ENCODE results near the gene AP4E1. TPM values are rescaled to one million over a fixed set of nuclear protein-coding genes. Genes with fewer than 3 reads are reported as not detected.

AP4E1 gene
- total and polyA plus RNA-seq, 2 of the 8 experiments (the other 6 are each of a cell fraction or from before 2014, with no cell fraction given): 1.4 to 10.9 TPM

DNA sequence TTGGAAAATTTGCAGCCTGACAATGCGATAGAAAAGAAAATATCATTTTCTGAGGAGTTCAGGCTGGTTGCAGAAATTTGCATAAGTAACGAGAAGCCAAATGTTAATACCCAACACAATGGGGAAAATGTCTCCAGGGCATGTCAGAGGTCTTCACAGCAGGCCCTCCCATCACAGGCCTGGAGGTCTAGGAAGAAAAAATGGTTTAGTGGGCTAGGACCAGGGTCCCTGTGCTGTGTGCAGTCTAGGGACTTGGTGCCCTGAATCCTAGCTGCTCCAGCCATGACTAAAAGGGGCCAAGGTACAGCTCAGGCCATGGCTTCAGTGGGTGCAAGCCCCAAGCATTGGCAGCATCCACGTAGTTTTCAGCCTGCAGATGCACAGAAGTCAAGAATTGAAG, 14.5 kb upstream of the AP4E1 start (continued):
- TF ChIP-seq, protein P1, sequence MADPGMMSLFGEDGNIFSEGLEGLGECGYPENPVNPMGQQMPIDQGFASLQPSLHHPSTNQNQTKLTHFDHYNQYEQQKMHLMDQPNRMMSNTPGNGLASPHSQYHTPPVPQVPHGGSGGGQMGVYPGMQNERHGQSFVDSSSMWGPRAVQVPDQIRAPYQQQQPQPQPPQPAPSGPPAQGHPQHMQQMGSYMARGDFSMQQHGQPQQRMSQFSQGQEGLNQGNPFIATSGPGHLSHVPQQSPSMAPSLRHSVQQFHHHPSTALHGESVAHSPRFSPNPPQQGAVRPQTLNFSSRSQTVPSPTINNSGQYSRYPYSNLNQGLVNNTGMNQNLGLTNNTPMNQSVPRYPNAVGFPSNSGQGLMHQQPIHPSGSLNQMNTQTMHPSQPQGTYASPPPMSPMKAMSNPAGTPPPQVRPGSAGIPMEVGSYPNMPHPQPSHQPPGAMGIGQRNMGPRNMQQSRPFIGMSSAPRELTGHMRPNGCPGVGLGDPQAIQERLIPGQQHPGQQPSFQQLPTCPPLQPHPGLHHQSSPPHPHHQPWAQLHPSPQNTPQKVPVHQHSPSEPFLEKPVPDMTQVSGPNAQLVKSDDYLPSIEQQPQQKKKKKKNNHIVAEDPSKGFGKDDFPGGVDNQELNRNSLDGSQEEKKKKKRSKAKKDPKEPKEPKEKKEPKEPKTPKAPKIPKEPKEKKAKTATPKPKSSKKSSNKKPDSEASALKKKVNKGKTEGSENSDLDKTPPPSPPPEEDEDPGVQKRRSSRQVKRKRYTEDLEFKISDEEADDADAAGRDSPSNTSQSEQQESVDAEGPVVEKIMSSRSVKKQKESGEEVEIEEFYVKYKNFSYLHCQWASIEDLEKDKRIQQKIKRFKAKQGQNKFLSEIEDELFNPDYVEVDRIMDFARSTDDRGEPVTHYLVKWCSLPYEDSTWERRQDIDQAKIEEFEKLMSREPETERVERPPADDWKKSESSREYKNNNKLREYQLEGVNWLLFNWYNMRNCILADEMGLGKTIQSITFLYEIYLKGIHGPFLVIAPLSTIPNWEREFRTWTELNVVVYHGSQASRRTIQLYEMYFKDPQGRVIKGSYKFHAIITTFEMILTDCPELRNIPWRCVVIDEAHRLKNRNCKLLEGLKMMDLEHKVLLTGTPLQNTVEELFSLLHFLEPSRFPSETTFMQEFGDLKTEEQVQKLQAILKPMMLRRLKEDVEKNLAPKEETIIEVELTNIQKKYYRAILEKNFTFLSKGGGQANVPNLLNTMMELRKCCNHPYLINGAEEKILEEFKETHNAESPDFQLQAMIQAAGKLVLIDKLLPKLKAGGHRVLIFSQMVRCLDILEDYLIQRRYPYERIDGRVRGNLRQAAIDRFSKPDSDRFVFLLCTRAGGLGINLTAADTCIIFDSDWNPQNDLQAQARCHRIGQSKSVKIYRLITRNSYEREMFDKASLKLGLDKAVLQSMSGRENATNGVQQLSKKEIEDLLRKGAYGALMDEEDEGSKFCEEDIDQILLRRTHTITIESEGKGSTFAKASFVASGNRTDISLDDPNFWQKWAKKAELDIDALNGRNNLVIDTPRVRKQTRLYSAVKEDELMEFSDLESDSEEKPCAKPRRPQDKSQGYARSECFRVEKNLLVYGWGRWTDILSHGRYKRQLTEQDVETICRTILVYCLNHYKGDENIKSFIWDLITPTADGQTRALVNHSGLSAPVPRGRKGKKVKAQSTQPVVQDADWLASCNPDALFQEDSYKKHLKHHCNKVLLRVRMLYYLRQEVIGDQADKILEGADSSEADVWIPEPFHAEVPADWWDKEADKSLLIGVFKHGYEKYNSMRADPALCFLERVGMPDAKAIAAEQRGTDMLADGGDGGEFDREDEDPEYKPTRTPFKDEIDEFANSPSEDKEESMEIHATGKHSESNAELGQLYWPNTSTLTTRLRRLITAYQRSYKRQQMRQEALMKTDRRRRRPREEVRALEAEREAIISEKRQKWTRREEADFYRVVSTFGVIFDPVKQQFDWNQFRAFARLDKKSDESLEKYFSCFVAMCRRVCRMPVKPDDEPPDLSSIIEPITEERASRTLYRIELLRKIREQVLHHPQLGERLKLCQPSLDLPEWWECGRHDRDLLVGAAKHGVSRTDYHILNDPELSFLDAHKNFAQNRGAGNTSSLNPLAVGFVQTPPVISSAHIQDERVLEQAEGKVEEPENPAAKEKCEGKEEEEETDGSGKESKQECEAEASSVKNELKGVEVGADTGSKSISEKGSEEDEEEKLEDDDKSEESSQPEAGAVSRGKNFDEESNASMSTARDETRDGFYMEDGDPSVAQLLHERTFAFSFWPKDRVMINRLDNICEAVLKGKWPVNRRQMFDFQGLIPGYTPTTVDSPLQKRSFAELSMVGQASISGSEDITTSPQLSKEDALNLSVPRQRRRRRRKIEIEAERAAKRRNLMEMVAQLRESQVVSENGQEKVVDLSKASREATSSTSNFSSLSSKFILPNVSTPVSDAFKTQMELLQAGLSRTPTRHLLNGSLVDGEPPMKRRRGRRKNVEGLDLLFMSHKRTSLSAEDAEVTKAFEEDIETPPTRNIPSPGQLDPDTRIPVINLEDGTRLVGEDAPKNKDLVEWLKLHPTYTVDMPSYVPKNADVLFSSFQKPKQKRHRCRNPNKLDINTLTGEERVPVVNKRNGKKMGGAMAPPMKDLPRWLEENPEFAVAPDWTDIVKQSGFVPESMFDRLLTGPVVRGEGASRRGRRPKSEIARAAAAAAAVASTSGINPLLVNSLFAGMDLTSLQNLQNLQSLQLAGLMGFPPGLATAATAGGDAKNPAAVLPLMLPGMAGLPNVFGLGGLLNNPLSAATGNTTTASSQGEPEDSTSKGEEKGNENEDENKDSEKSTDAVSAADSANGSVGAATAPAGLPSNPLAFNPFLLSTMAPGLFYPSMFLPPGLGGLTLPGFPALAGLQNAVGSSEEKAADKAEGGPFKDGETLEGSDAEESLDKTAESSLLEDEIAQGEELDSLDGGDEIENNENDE (IDR thresholded peaks at IDR 0.05; ENCODE audit: insufficient replicate concordance, low read length): no peak
- TF ChIP-seq CREB1 (IDR thresholded peaks at IDR 0.05): no peak
- no peak for TF ChIP-seq SP2 (IDR thresholded peaks at IDR 0.05; ENCODE audit: low read length)
- TF ChIP-seq E2F6 (IDR thresholded peaks at IDR 0.05): no peak
- TF ChIP-seq SIX5 (IDR thresholded peaks at IDR 0.05; ENCODE audit: low read depth, low read length): no peak
- TF ChIP-seq EZH2 (IDR thresholded peaks at IDR 0.05; ENCODE audit: low read depth, low read length, severe bottlenecking): no peak
- no peak for TF ChIP-seq HDAC2 (IDR thresholded peaks at IDR 0.05; ENCODE audit: borderline replicate concordance in 1 of 2, low read depth in 2 of 2, low read length in 2 of 2)
- no peak for TF ChIP-seq CTBP2 (IDR thresholded peaks at IDR 0.05; ENCODE audit: borderline replicate concordance, insufficient read depth, insufficient read length, low read length)
- TF ChIP-seq SRF (IDR thresholded peaks at IDR 0.05; ENCODE audit: low read depth, low read length): no peak
- TF ChIP-seq POLR2A (IDR thresholded peaks at IDR 0.05; ENCODE audit: control extremely low read depth in 1 of 2, low read depth in 2 of 2, low read length in 2 of 2): no peak
- no peak for TF ChIP-seq RBBP5 (IDR thresholded peaks at IDR 0.05; ENCODE audit: borderline replicate concordance, low read depth, low read length)
- no peak for TF ChIP-seq SUZ12 (IDR thresholded peaks at IDR 0.05; ENCODE audit: low read length)
